Hematopoietic multipotent progenitor cell treated with erythropoietin and hydrocortisone succinate and interleukin-3 and kit ligand, for 8 days (in vitro differentiated cells): ENCODE results near the gene USP21.
"Not testable (repeated sequence)": the region's sequence is repeated elsewhere in the genome, so short reads cannot be mapped to it uniquely, and the experiment has no call there.

Experiments used
- DNase-seq: peaks from one replicate; pipeline ENCODE4 v3.0.0-alpha.2; 2015

The USP21 gene

GRCh38 chr1:161159087-161159912 lies at the start of gene USP21:
TSS of gene USP21 (plus strand) at chr1:161159500. CDS start at chr1:161160641, 1,141 bp downstream.
- peak; percentile 93 for DNase-seq

- DNase-seq, result no peak
Observed at GRCh38 chr1:161111117-161111516, 48.2 kb upstream of the USP21 start.

GRCh38 chr1:161111527-161111926 lies 47.8 kb upstream of the USP21 start:
- DNase-seq, result no peak

GRCh38 chr1:161113915-161114314 lies 45.4 kb upstream of the USP21 start:
- no peak for DNase-seq

GRCh38 chr1:161114556-161114955 lies 44.7 kb upstream of the USP21 start:
- no peak for DNase-seq

GRCh38 chr1:161115132-161115711 lies 44.1 kb upstream of the USP21 start:
- no peak for DNase-seq

GRCh38 chr1:161115961-161116360 lies 43.3 kb upstream of the USP21 start:
- not testable (repeated sequence) for DNase-seq

- DNase-seq, result peak; percentile 81
Observed at GRCh38 chr1:161117759-161118581, 41.3 kb upstream of the USP21 start, which contains the start of the genes NIT1 and PFDN2. TSS of gene NIT1 (plus strand) at chr1:161118105. CDS start at chr1:161118177, 72 bp downstream. TSS of gene PFDN2 (minus strand) at chr1:161118037. CDS start at chr1:161118026, 11 bp downstream.

GRCh38 chr1:161119092-161119903 lies 40.0 kb upstream of the USP21 start:
- DNase-seq, result peak; percentile 84

- DNase-seq, result no peak
Observed at GRCh38 chr1:161121042-161121650, 38.2 kb upstream of the USP21 start.

- DNase-seq, result no peak
Observed at GRCh38 chr1:161121834-161122233, 37.5 kb upstream of the USP21 start.

GRCh38 chr1:161122967-161123366 lies 36.3 kb upstream of the USP21 start:
- no peak for DNase-seq

- DNase-seq, result no peak
Observed at GRCh38 chr1:161127649-161128048, 31.7 kb upstream of the USP21 start.

GRCh38 chr1:161128591-161129420 lies 30.5 kb upstream of the USP21 start:
- peak; percentile 33 for DNase-seq

- no peak for DNase-seq
Observed at GRCh38 chr1:161130266-161130665, 29.0 kb upstream of the USP21 start.

- peak; percentile 25 for DNase-seq
Observed at GRCh38 chr1:161131523-161132409, 27.5 kb upstream of the USP21 start.

GRCh38 chr1:161132410-161133219 lies 26.7 kb upstream of the USP21 start, which contains the start of gene DEDD:
TSS of gene DEDD (minus strand) at chr1:161132667. CDS start at chr1:161124462, 8,205 bp downstream.
- peak; percentile 99 for DNase-seq

- DNase-seq, result no peak
Observed at GRCh38 chr1:161133220-161133740, 26.0 kb upstream of the USP21 start.

- DNase-seq, result no peak
Observed at GRCh38 chr1:161137881-161138280, 21.4 kb upstream of the USP21 start.
